K562 (cell line): ENCODE data around the gene CPED1. TPM values are rescaled to one million over a fixed set of nuclear protein-coding genes. Genes with fewer than 3 reads are reported as not detected.

Source experiments
- C11orf30 ChIP-seq: fragments of 450-650 bp; IDR thresholded peaks from 2 replicates; pipeline ENCODE4 v1.6.1; 2016; ENCODE audit warnings: low read depth, mild to moderate bottlenecking
- CBX5 ChIP-seq: IDR thresholded peaks from 2 replicates; pipeline ENCODE4 v1.6.1; 2014; ENCODE audit warnings: low read depth, borderline replicate concordance
- CREB1 ChIP-seq, 2 experiments: sonication (generic) in 1 of 2; formaldehyde crosslinking in 1 of 2; IDR thresholded peaks; 2 replicates each; pipeline versions ENCODE4 v1.6.1 to v1.8.0; 2012 to 2022; ENCODE audit warnings: inconsistent platforms in 1 of 2, mild to moderate bottlenecking in 1 of 2, missing genetic modification reagents in 1 of 2, moderate library complexity in 1 of 2
- EGR1 ChIP-seq: fragments of 450-650 bp; conservative IDR thresholded peaks from 2 replicates; pipeline ENCODE4 v1.6.1; 2017; ENCODE audit warnings: mild to moderate bottlenecking
- EP400 ChIP-seq: fragments of 450-650 bp; IDR thresholded peaks from 2 replicates; pipeline ENCODE4 v1.6.1; 2017; ENCODE audit warnings: antibody characterized with exemption, mild to moderate bottlenecking, moderate library complexity
- HNRNPH1 ChIP-seq: fragments of 200-400 bp; formaldehyde crosslinking; optimal IDR thresholded peaks from 2 replicates; pipeline ENCODE3; 2017; ENCODE audit warnings: low read depth, mild to moderate bottlenecking, low read length, moderate library complexity
- RBM25 ChIP-seq: fragments of 200-400 bp; formaldehyde crosslinking; IDR thresholded peaks from 2 replicates; pipeline ENCODE4 v1.6.1; 2018; ENCODE audit warnings: low read length, low read depth, moderate library complexity; ENCODE audit not compliant: severe bottlenecking
- SRSF1 ChIP-seq: fragments of 200-400 bp; formaldehyde crosslinking; IDR thresholded peaks from 2 replicates; pipeline ENCODE4 v1.6.1; 2017; ENCODE audit warnings: mild to moderate bottlenecking, low read depth, low read length, moderate library complexity
- TAF9B ChIP-seq: fragments of 450-650 bp; IDR thresholded peaks from 2 replicates; pipeline ENCODE4 v1.6.1; 2018; ENCODE audit warnings: mild to moderate bottlenecking; ENCODE audit not compliant: partially characterized antibody
- TEAD1 ChIP-seq, 2 experiments: fragments of 450-650 bp in 1 of 2; sonication (generic) in 1 of 2; formaldehyde crosslinking; IDR thresholded peaks; 2 replicates each; pipeline versions ENCODE4 v1.4.0 to v1.8.0; 2020 to 2022; ENCODE audit warnings: mild to moderate bottlenecking in 2 of 2, missing genetic modification reagents in 1 of 2
- ZNF511 ChIP-seq: sonication (generic); formaldehyde crosslinking; IDR thresholded peaks from 2 replicates; pipeline ENCODE4 v1.8.0; 2022; ENCODE audit warnings: mild to moderate bottlenecking, missing genetic modification reagents
- ZNF57 ChIP-seq: fragments of 450-650 bp; formaldehyde crosslinking; IDR thresholded peaks from 2 replicates; pipeline ENCODE4 v1.4.0; 2020; ENCODE audit warnings: mild to moderate bottlenecking, moderate library complexity
- ZNF639 ChIP-seq, 2 experiments: fragments of 200-800 bp in 1 of 2; sonication (Bioruptor generic) in 1 of 2; sonication (generic) in 1 of 2; formaldehyde crosslinking in 1 of 2; IDR thresholded peaks in 1 of 2; conservative IDR thresholded peaks in 1 of 2; 2 replicates each; pipeline versions ENCODE4 v1.5.0 to v1.6.1; 2016 to 2020; ENCODE audit warnings: missing compliant biosample characterization in 1 of 2, missing genetic modification characterization in 1 of 2, missing genetic modification reagents in 1 of 2
- polyA plus RNA-seq, 8 experiments: library from polyadenylated mRNA; depleted of rRNA in 4 of 8; stranded (reverse) in 5 of 8; unstranded in 3 of 8; fragments of >200 nt; fragmentation: Nextera tagmentation in 2 of 8; fragmentation: Illumina TruSeq in 1 of 8; extraction: Ambion mirVana in 2 of 8; extraction: Trizol in 1 of 8; gene quantifications; 2 replicates each; pipeline versions ENCODE4 v1.2.1 to v1.2.3, GENCODE V29; 2011 to 2014; ENCODE audit warnings: inconsistent platforms in 1 of 8, missing spikeins in 1 of 8
- total RNA-seq, 7 experiments: library from RNA; depleted of rRNA in 6 of 7; stranded (reverse); fragments of >200 nt in 6 of 7; fragmentation: Illumina TruSeq in 2 of 7; extraction: Trizol in 2 of 7; gene quantifications; 2 replicates each; pipeline versions ENCODE4 v1.2.1 to v1.2.3, GENCODE V29; 2011 to 2021; ENCODE audit warnings: low replicate concordance in 1 of 7
- TF ChIP-seq, protein P1 (sequence below): fragments of 250-450 bp; sonication (Bioruptor Pico); IDR thresholded peaks from 2 replicates; pipeline ENCODE4 v1.8.0; 2021; ENCODE audit warnings: moderate library complexity, mild to moderate bottlenecking, inconsistent platforms
- TF ChIP-seq, protein P2 (sequence below): sonication (generic); formaldehyde crosslinking; IDR thresholded peaks from 2 replicates; pipeline ENCODE4 v1.8.0; 2022; ENCODE audit warnings: mild to moderate bottlenecking, missing genetic modification reagents, borderline replicate concordance
- TF ChIP-seq, protein P3 (sequence below), 2 experiments: fragments of 450-650 bp; IDR thresholded peaks; 2 replicates each; pipeline ENCODE4 v1.6.1; 2018; ENCODE audit warnings: mild to moderate bottlenecking in 2 of 2, low read depth in 1 of 2; ENCODE audit not compliant: partially characterized antibody in 2 of 2

The CPED1 gene
- total and polyA plus RNA-seq, 9 of the 15 experiments (the other 6 are each of a cell fraction or from before 2014, with no cell fraction given) = 195 to 393 (median 290) TPM

DNA sequence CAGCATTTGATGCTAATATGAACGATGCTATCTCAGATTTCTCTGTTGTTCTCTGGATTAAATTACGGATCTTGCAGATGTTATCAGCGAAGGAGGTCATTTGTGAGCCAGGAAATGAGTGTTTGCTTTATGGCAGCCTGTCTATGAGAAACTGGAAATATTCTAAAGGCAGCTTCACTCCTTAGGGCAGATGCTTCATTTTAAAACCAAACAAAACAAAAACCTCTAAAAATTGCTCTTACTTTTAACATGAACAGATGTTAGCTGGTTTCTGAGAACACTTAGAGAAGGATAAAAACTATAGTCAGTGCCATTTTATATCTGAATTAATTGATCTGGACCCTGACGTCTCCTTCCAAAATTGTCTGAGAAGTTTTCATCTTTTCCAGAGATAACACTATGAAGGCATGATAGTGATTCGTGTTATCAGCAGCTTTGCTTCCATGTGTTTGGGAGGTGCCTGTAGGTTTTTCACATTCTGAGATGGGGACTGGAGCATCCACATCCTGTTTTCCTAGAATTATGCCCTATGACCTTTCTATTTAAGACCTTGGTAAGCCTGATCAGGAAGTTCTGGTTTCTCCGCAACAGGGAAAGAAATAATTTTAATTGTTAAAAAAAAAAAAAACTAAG is 53.1 kb downstream of the CPED1 start (continued):
- TF ChIP-seq ZNF639 (CRISPR knock-in tag; conservative IDR thresholded peaks at IDR 0.05 in 1 of 2, IDR thresholded peaks at IDR 0.05 in 1 of 2) (no peak), HNRNPH1 (no peak), EP400 (peak; percentile 77), TEAD1 (CRISPR knock-in tag; IDR thresholded peaks at IDR 0.05) (peak in 1 of 2 experiments; percentile 18; a peak in 1 of 4 replicates), SRSF1 (no peak), EGR1 (no peak), ZNF57 (CRISPR knock-in tag) (no peak), ZNF511 (CRISPR knock-in tag) (no peak), CREB1 (IDR thresholded peaks at IDR 0.05) (no peak), CREB1 (CRISPR knock-in tag; IDR thresholded peaks at IDR 0.05) (no peak), C11orf30 (0 out of 2 replicates have a peak, but pooled peaks have one; percentile 24), RBM25 (no peak), CBX5 (no peak), TAF9B (peak; percentile 67)
- TF ChIP-seq, protein P1, sequence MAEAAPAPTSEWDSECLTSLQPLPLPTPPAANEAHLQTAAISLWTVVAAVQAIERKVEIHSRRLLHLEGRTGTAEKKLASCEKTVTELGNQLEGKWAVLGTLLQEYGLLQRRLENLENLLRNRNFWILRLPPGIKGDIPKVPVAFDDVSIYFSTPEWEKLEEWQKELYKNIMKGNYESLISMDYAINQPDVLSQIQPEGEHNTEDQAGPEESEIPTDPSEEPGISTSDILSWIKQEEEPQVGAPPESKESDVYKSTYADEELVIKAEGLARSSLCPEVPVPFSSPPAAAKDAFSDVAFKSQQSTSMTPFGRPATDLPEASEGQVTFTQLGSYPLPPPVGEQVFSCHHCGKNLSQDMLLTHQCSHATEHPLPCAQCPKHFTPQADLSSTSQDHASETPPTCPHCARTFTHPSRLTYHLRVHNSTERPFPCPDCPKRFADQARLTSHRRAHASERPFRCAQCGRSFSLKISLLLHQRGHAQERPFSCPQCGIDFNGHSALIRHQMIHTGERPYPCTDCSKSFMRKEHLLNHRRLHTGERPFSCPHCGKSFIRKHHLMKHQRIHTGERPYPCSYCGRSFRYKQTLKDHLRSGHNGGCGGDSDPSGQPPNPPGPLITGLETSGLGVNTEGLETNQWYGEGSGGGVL (CRISPR knock-in tag) = no peak
- TF ChIP-seq, protein P2, sequence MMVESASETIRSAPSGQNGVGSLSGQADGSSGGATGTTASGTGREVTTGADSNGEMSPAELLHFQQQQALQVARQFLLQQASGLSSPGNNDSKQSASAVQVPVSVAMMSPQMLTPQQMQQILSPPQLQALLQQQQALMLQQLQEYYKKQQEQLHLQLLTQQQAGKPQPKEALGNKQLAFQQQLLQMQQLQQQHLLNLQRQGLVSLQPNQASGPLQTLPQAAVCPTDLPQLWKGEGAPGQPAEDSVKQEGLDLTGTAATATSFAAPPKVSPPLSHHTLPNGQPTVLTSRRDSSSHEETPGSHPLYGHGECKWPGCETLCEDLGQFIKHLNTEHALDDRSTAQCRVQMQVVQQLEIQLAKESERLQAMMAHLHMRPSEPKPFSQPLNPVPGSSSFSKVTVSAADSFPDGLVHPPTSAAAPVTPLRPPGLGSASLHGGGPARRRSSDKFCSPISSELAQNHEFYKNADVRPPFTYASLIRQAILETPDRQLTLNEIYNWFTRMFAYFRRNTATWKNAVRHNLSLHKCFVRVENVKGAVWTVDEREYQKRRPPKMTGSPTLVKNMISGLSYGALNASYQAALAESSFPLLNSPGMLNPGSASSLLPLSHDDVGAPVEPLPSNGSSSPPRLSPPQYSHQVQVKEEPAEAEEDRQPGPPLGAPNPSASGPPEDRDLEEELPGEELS (CRISPR knock-in tag) = no peak
- TF ChIP-seq, protein P3, sequence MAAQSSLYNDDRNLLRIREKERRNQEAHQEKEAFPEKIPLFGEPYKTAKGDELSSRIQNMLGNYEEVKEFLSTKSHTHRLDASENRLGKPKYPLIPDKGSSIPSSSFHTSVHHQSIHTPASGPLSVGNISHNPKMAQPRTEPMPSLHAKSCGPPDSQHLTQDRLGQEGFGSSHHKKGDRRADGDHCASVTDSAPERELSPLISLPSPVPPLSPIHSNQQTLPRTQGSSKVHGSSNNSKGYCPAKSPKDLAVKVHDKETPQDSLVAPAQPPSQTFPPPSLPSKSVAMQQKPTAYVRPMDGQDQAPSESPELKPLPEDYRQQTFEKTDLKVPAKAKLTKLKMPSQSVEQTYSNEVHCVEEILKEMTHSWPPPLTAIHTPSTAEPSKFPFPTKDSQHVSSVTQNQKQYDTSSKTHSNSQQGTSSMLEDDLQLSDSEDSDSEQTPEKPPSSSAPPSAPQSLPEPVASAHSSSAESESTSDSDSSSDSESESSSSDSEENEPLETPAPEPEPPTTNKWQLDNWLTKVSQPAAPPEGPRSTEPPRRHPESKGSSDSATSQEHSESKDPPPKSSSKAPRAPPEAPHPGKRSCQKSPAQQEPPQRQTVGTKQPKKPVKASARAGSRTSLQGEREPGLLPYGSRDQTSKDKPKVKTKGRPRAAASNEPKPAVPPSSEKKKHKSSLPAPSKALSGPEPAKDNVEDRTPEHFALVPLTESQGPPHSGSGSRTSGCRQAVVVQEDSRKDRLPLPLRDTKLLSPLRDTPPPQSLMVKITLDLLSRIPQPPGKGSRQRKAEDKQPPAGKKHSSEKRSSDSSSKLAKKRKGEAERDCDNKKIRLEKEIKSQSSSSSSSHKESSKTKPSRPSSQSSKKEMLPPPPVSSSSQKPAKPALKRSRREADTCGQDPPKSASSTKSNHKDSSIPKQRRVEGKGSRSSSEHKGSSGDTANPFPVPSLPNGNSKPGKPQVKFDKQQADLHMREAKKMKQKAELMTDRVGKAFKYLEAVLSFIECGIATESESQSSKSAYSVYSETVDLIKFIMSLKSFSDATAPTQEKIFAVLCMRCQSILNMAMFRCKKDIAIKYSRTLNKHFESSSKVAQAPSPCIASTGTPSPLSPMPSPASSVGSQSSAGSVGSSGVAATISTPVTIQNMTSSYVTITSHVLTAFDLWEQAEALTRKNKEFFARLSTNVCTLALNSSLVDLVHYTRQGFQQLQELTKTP (IDR thresholded peaks at IDR 0.05; ENCODE audit: low read depth in 1 of 2, partially characterized antibody in 2 of 2) = peak; percentile 72 to 83
